Mesothelial cell of epicardium (in vitro differentiated cells): ENCODE measurements around the gene PRKRIP1. TPM values are rescaled to one million over a fixed set of nuclear protein-coding genes. Genes with fewer than 3 reads are reported as not detected.
"Not testable (repeated sequence)": the region's sequence is repeated elsewhere in the genome, so short reads cannot be mapped to it uniquely, and the experiment has no call there.

Experiments used
- DNase-seq, 2 experiments: peaks; one replicate each; pipeline ENCODE4 v3.0.0; 2021; ENCODE audit warnings: low spot score in 2 of 2; ENCODE audit not compliant: unreplicated experiment in 2 of 2
- H3K27ac Mint-ChIP-seq: 2 replicates; pipeline ENCODE4 v1.8.0; 2021; ENCODE audit warnings: mixed read lengths
- H3K27me3 Mint-ChIP-seq: 2 replicates; pipeline ENCODE4 v1.8.0; 2021; ENCODE audit warnings: low read depth, mixed read lengths
- H3K36me3 Mint-ChIP-seq: 2 replicates; pipeline ENCODE4 v1.8.0; 2021; ENCODE audit warnings: mixed read lengths
- H3K4me1 Mint-ChIP-seq: 2 replicates; pipeline ENCODE4 v1.8.0; 2021; ENCODE audit warnings: mixed read lengths
- H3K4me3 Mint-ChIP-seq: 2 replicates; pipeline ENCODE4 v1.8.0; 2021; ENCODE audit warnings: mild to moderate bottlenecking, moderate library complexity, mixed read lengths
- H3K9me3 Mint-ChIP-seq: 2 replicates; pipeline ENCODE4 v1.8.0; 2021; ENCODE audit warnings: mixed read lengths
- CTCF ChIP-seq: fragments of 200-600 bp; sonication (generic); IDR thresholded peaks from one replicate; pipeline ENCODE4 v1.5.0; 2021; ENCODE audit warnings: antibody characterized with exemption; ENCODE audit not compliant: unreplicated experiment
- total RNA-seq: library from RNA; stranded (reverse); gene quantifications from 3 replicates; pipeline ENCODE4 v1.2.1, GENCODE V29; 2021

Gene PRKRIP1, protein sequence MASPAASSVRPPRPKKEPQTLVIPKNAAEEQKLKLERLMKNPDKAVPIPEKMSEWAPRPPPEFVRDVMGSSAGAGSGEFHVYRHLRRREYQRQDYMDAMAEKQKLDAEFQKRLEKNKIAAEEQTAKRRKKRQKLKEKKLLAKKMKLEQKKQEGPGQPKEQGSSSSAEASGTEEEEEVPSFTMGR
- 50.3 to 57.7 TPM (median 53.7 TPM) in 3 replicates for total RNA-seq

- H3K36me3 Mint-ChIP-seq: peaks cover 16% of the 10 kb centered on the region
- peak within 1 kb of the TSS; percentile 99 for H3K27ac Mint-ChIP-seq
- peak; percentile 70 to 77 for DNase-seq
- H3K4me1 Mint-ChIP-seq: peaks cover 13% of the 10 kb centered on the region
- H3K27me3 Mint-ChIP-seq: no peaks in the 10 kb centered on the region
- no peak for TF ChIP-seq CTCF
- H3K9me3 Mint-ChIP-seq: no peaks in the 10 kb centered on the region
- H3K4me3 Mint-ChIP-seq: peak within 1 kb of the TSS; percentile 96
Observed at GRCh38 chr7:102395873-102396709, at the start of gene PRKRIP1. Gene PRKRIP1 (plus strand): TSS chr7:102396363. CDS start chr7:102396412, 49 bp downstream.

DNA sequence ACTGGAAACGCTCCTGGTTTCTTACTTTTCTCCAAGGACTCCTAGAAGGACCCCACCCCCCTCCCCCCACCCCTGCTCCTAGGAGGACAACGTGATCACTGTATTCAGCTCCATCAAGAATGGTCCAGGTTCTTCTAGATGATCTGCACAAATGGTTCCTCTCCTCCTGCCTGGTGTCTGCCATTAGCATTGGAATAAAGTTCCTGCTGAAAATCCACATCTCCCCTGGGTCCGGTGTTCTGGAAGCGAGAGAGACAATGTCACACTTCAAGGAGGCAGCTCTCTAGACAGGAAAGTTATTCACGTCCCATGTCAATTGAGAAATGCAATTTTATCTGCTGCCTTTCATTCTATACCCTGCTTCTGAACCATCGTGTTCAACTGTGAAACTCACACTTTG, 49.2 kb upstream of the PRKRIP1 start:
- not testable (repeated sequence) for H3K36me3 Mint-ChIP-seq, H3K27ac Mint-ChIP-seq, DNase-seq, H3K4me3 Mint-ChIP-seq, H3K9me3 Mint-ChIP-seq, H3K4me1 Mint-ChIP-seq, H3K27me3 Mint-ChIP-seq

DNA sequence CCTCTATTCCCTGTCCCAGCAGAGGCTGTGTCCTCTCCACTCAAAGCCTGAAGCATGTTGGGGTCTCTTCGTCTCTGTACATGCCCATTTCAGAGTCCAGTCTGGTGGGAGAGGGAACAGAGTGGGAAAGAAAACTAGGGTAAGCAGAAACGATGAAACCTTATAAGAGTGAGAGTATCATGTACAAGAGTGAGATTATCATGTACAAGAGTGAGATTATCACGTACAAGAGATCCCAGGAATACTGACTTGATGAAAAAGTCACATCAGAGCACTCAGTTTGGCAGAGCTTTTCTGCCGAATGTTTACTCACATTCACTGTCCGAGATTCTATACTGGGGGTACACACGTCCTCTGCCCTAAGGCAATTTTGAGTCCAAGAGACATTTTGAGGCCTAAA, 39.8 kb upstream of the PRKRIP1 start, which contains the start of gene SPDYE6:
TSS of gene SPDYE6 (minus strand) at position 101 of the 400 bp plus-strand sequence. CDS start 421 bp downstream, outside the sequence.
- H3K27me3 Mint-ChIP-seq, DNase-seq, H3K4me3 Mint-ChIP-seq, H3K27ac Mint-ChIP-seq, H3K9me3 Mint-ChIP-seq, H3K36me3 Mint-ChIP-seq, H3K4me1 Mint-ChIP-seq: not testable (repeated sequence)

DNA sequence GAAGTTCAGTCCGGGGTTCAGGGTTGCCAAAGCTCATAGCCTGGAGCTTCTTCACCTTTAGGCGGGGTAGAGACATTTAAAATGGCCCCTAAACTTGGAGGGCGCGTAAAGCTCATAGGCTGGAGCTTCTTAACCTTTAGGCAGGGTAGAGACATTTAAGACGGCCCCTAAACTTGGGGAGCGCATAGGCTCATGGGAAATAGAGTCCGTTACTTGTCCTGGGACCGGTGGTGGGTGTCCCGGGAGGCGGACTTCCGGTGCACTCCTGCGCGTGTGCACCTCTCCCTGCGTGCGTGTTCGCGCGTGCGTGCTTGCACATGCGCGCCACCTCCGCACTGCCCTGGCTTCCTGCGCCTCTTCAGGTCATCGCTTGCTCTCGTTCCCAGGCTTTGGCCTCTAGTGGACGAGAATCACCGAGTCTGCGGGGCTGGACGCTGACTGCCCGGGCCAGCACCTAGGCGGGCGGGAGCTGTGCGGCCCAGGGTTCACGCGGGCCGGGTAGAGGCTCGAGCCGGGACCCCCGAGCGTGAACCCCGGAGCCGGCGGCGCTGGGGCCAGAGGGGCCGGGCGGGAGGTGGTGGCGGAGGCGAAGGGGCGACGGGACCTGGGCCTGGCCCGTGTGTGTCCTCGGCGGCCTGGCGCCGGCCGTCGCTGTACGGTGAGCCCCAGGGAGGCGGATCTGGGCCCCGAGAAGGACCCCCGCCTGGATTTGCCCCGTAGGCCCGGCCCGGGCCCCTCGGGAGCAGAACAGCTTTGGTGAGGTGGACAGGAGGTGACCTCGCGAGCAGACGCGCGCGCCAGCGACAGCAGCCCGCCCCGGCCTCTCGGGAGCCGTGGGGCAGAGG, 32.4 kb upstream of the PRKRIP1 start:
- Mint-ChIP-seq H3K4me3 (peak overlapping the region; percentile 86), H3K4me1 (peaks cover 13% of the 10 kb centered on the region), H3K27ac (peak overlapping the region; percentile 92), H3K36me3 (peaks cover 13% of the 10 kb centered on the region)
- peak; percentile 80 to 86 for DNase-seq
- not testable (repeated sequence) for H3K27me3 Mint-ChIP-seq, H3K9me3 Mint-ChIP-seq

- Mint-ChIP-seq H3K36me3 (peaks cover 13% of the 10 kb centered on the region), H3K27ac (peak overlapping the region; percentile 92), H3K4me3 (peak overlapping the region; percentile 86), H3K4me1 (peaks cover 13% of the 10 kb centered on the region)
- not testable (repeated sequence) for H3K27me3 Mint-ChIP-seq, DNase-seq, H3K9me3 Mint-ChIP-seq
Observed at GRCh38 chr7:102364394-102364886, 31.7 kb upstream of the PRKRIP1 start.

DNA sequence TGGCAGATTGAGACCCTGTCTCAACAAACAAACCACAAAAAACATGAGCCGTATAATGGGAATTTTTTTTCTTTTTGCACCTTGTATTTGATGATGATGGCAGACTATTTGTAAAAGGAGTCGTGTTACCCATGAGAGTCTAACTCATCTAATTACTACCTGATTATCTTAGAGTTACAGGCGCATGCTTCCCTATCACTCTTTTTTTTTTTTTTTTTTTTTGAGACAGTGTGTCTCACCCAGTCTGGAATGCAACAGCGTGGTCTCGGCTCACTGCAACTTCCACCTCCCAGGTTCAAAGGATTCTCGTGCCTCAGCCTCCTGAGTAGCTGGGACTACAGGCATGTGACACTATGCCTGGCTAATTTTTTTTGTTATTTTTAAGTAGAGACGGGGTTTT, 30.8 kb upstream of the PRKRIP1 start:
- Mint-ChIP-seq H3K4me1 (peaks cover 13% of the 10 kb centered on the region), H3K4me3 (peak overlapping the region; percentile 86), H3K36me3 (peaks cover 20% of the 10 kb centered on the region)
- H3K9me3 Mint-ChIP-seq, H3K27ac Mint-ChIP-seq, DNase-seq, H3K27me3 Mint-ChIP-seq: not testable (repeated sequence)

GRCh38 chr7:102370038-102370437, 26.1 kb upstream of the PRKRIP1 start:
- H3K27me3 Mint-ChIP-seq, H3K4me3 Mint-ChIP-seq, H3K4me1 Mint-ChIP-seq, DNase-seq, H3K9me3 Mint-ChIP-seq, H3K27ac Mint-ChIP-seq: not testable (repeated sequence)
- peaks cover 34% of the 10 kb centered on the region for H3K36me3 Mint-ChIP-seq

- H3K27me3 Mint-ChIP-seq, H3K27ac Mint-ChIP-seq, H3K4me3 Mint-ChIP-seq, DNase-seq, H3K9me3 Mint-ChIP-seq, H3K4me1 Mint-ChIP-seq: not testable (repeated sequence)
- peaks cover 37% of the 10 kb centered on the region for H3K36me3 Mint-ChIP-seq
Observed at GRCh38 chr7:102372796-102373195, 23.4 kb upstream of the PRKRIP1 start.
